Esophagus (tissue), 2 donors: ENCODE data around the gene NOTCH2. TPM values are rescaled to one million over a fixed set of nuclear protein-coding genes. Genes with fewer than 3 reads are reported as not detected.
"Not testable (repeated sequence)": the region's sequence is repeated elsewhere in the genome, so short reads cannot be mapped to it uniquely, and the experiment has no call there.

ENCODE experiments used
- H3K27ac ChIP-seq, 2 donors: one replicate each; pipeline ENCODE4 v1.5.1; 2013; ENCODE audit warnings: low read depth in 2 of 2, mild to moderate bottlenecking in 2 of 2, inconsistent platforms in 1 of 2, low read length in 1 of 2, moderate library complexity in 1 of 2
- H3K27me3 ChIP-seq, 2 donors: one replicate each; pipeline ENCODE4 v1.6.1; 2013; ENCODE audit warnings: low read length in 2 of 2, control low read depth in 1 of 2, mild to moderate bottlenecking in 1 of 2; ENCODE audit not compliant: insufficient read depth in 2 of 2, control insufficient read depth in 1 of 2
- H3K36me3 ChIP-seq, 2 donors: one replicate each; pipeline ENCODE4 v1.6.1; 2013; ENCODE audit warnings: low read length in 1 of 2; ENCODE audit not compliant: control insufficient read depth in 2 of 2, insufficient read depth in 2 of 2
- H3K4me1 ChIP-seq, 2 donors: one replicate each; pipeline ENCODE4 v1.6.1; 2013; ENCODE audit warnings: low read length in 1 of 2; ENCODE audit not compliant: control insufficient read depth in 2 of 2, insufficient read depth in 2 of 2
- H3K4me3 ChIP-seq, 2 donors: one replicate each; pipeline ENCODE4 v1.5.1; 2013; ENCODE audit warnings: low read length in 2 of 2, mild to moderate bottlenecking in 2 of 2, low read depth in 1 of 2, moderate library complexity in 1 of 2
- H3K9me3 ChIP-seq, 2 donors: one replicate each; pipeline ENCODE4 v1.6.1; 2013; ENCODE audit warnings: mild to moderate bottlenecking in 2 of 2, low read depth in 1 of 2, low read length in 1 of 2, moderate library complexity in 1 of 2; ENCODE audit not compliant: control insufficient read depth in 2 of 2, insufficient read depth in 1 of 2
- WGBS, 2 donors: extraction: QIAGEN DNeasy Blood & Tissue Kit; methylation state at CpG; one replicate each; pipeline ENCODE4 v1.1.7; 2013; 5-methylcytosine and 5-hydroxymethylcytosine counted together
- polyA plus RNA-seq, 2 donors: library from polyadenylated mRNA; stranded (reverse); fragments of 200-250 nt; gene quantifications; one replicate each; pipeline ENCODE4 v1.2.3, GENCODE V29; 2013
- donor health status: healthy with polysubstance abuse.
- donor health status: Bipolar disorder and iron deficiency.

Gene NOTCH2
- polyA plus RNA-seq, 2 donors: 12.5 TPM

- H3K4me3 ChIP-seq: no peak overlapping the region
- H3K9me3 ChIP-seq: no peaks in the 10 kb centered on the region
- peaks cover 0 to 9% of the 10 kb centered on the region in 2 donors for H3K4me1 ChIP-seq
- H3K36me3 ChIP-seq: no peaks in the 10 kb centered on the region
- H3K27me3 ChIP-seq: no peaks in the 10 kb centered on the region
- WGBS, 2 donors: 58 to 63% methylated on average over 4 of the region's 4 CpGs
- H3K27ac ChIP-seq: peak overlapping the region in 1 of 2 donors; percentile 63
These were observed 91.4 kb downstream of the NOTCH2 start for GRCh38 chr1:119978018-119978505.

- H3K4me1 ChIP-seq, H3K27ac ChIP-seq, H3K27me3 ChIP-seq, H3K36me3 ChIP-seq, H3K9me3 ChIP-seq, H3K4me3 ChIP-seq: not testable (repeated sequence)
- 84 to 89% methylated on average over 7 to 8 of the region's 8 CpGs for WGBS, 2 donors
These were observed 92.2 kb downstream of the NOTCH2 start for GRCh38 chr1:119977113-119977736.

- not testable (repeated sequence) for H3K9me3 ChIP-seq, H3K4me3 ChIP-seq, H3K36me3 ChIP-seq, H3K27me3 ChIP-seq, H3K27ac ChIP-seq, H3K4me1 ChIP-seq
- WGBS, 2 donors: 81 to 83% methylated on average over 5 of the region's 5 CpGs
These were observed 93.7 kb downstream of the NOTCH2 start for GRCh38 chr1:119975582-119976254.

- H3K27ac ChIP-seq: no peak overlapping the region
- H3K4me3 ChIP-seq: no peak overlapping the region
- no peaks in the 10 kb centered on the region for H3K9me3 ChIP-seq
- H3K4me1 ChIP-seq: peaks cover 0 to 7% of the 10 kb centered on the region in 2 donors
- WGBS, 2 donors: 77 to 83% methylated on average over 2 of the region's 2 CpGs
- no peaks in the 10 kb centered on the region for H3K36me3 ChIP-seq
- H3K27me3 ChIP-seq: no peaks in the 10 kb centered on the region
These were observed 94.5 kb downstream of the NOTCH2 start for GRCh38 chr1:119975006-119975405.

GRCh38 chr1:119974013-119974412, 95.4 kb downstream of the NOTCH2 start:
- Histone ChIP-seq H3K4me1 (peaks cover 0 to 7% of the 10 kb centered on the region in 2 donors), H3K36me3 (peaks cover 0 to 4% of the 10 kb centered on the region in 2 donors), H3K27ac (no peak overlapping the region), H3K4me3 (no peak overlapping the region), H3K9me3 (no peaks in the 10 kb centered on the region), H3K27me3 (no peaks in the 10 kb centered on the region)

GRCh38 chr1:119971710-119972570, 97.5 kb downstream of the NOTCH2 start:
- H3K4me3 ChIP-seq: no peak overlapping the region
- H3K27ac ChIP-seq: no peak overlapping the region
- WGBS, 2 donors: 84 to 92% methylated on average over 4 of the region's 4 CpGs

GRCh38 chr1:119968601-119969000, 100.9 kb downstream of the NOTCH2 start:
- Histone ChIP-seq H3K36me3 (peaks cover 4 to 22% of the 10 kb centered on the region in 2 donors), H3K27me3 (no peaks in the 10 kb centered on the region), H3K4me3 (no peak overlapping the region), H3K9me3 (no peaks in the 10 kb centered on the region), H3K27ac (no peak overlapping the region), H3K4me1 (peaks cover 0 to 4% of the 10 kb centered on the region in 2 donors)
- 91 to 92% methylated on average over 1 of the region's 1 CpG for WGBS, 2 donors

More at GRCh38 chr1:119971710-119972570, 97.5 kb downstream of the NOTCH2 start:
- Histone ChIP-seq H3K9me3 (no peaks in the 10 kb centered on the region), H3K27me3 (no peaks in the 10 kb centered on the region), H3K4me1 (peaks cover 0 to 4% of the 10 kb centered on the region in 2 donors), H3K36me3 (peaks cover 4 to 10% of the 10 kb centered on the region in 2 donors)

GRCh38 chr1:119968068-119968492, 101.4 kb downstream of the NOTCH2 start:
- H3K9me3 ChIP-seq: no peaks in the 10 kb centered on the region
- H3K4me3 ChIP-seq: no peak overlapping the region
- no peaks in the 10 kb centered on the region for H3K27me3 ChIP-seq
- H3K36me3 ChIP-seq: peaks cover 4 to 25% of the 10 kb centered on the region in 2 donors
- WGBS, 2 donors: 89 to 100% methylated on average over 1 of the region's 1 CpG
- peak overlapping the region in 1 of 2 donors; percentile 55 for H3K27ac ChIP-seq
- peaks cover 0 to 4% of the 10 kb centered on the region in 2 donors for H3K4me1 ChIP-seq

GRCh38 chr1:119966681-119967080, 102.8 kb downstream of the NOTCH2 start:
- 81 to 83% methylated on average over 2 of the region's 2 CpGs for WGBS, 2 donors
- Histone ChIP-seq H3K36me3 (peaks cover 4 to 27% of the 10 kb centered on the region in 2 donors), H3K27ac (no peak overlapping the region)

More at GRCh38 chr1:119966681-119967080, 102.8 kb downstream of the NOTCH2 start:
- H3K4me1 ChIP-seq: peaks cover 0 to 4% of the 10 kb centered on the region in 2 donors
- H3K9me3 ChIP-seq: no peaks in the 10 kb centered on the region
- H3K27me3 ChIP-seq: no peaks in the 10 kb centered on the region
- no peak overlapping the region for H3K4me3 ChIP-seq
